ENCODE data around the gene NEURL1B. TPM values are rescaled to one million over a fixed set of nuclear protein-coding genes. Genes with fewer than 3 reads are reported as not detected.
"Not testable (repeated sequence)": the region's sequence is repeated elsewhere in the genome, so short reads cannot be mapped to it uniquely, and the experiment has no call there.

The NEURL1B gene
- total RNA-seq, 1 donor from 2014 or later: 0.05 TPM

DNA sequence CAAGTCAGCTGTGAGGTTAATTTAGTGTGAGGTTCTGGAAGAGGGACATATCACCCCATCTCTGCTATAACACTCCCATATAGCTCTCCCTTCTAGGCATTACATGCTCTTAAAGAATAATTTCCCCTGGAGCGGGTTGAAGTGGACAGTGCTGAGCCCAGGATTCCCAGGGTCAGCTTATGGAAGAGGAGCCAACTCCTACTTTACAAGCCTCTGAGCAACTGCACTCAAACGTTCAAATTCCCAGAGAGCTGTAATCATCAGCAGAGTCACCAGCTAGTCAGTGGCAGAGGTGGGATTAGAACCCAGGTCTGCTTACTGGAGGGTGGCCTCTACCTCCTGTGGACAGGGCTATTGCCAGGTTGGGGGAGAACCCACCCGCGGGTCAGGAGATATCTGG is 1.4 kb downstream of the NEURL1B start:
- no peak for DNase-seq (ENCODE audit: low spot score)
- intact Hi-C loops (cut with micrococcal nuclease): loop anchor here (5.0 kb wide), 1 partner anchor 55 kb away; no protein-coding TSS in a partner anchor
- no peaks in the 10 kb centered on the region for H3K36me3 Mint-ChIP-seq (ENCODE audit: low read depth)
- peaks cover 52% of the 10 kb centered on the region for H3K27me3 Mint-ChIP-seq (ENCODE audit: insufficient read depth)
- H3K9me3 Mint-ChIP-seq: no peaks in the 10 kb centered on the region
- no peak overlapping the region for H3K4me3 Mint-ChIP-seq
- H3K27ac Mint-ChIP-seq: no peak overlapping the region
- H3K4me1 Mint-ChIP-seq (ENCODE audit: low read depth): peaks cover 7% of the 10 kb centered on the region

DNA sequence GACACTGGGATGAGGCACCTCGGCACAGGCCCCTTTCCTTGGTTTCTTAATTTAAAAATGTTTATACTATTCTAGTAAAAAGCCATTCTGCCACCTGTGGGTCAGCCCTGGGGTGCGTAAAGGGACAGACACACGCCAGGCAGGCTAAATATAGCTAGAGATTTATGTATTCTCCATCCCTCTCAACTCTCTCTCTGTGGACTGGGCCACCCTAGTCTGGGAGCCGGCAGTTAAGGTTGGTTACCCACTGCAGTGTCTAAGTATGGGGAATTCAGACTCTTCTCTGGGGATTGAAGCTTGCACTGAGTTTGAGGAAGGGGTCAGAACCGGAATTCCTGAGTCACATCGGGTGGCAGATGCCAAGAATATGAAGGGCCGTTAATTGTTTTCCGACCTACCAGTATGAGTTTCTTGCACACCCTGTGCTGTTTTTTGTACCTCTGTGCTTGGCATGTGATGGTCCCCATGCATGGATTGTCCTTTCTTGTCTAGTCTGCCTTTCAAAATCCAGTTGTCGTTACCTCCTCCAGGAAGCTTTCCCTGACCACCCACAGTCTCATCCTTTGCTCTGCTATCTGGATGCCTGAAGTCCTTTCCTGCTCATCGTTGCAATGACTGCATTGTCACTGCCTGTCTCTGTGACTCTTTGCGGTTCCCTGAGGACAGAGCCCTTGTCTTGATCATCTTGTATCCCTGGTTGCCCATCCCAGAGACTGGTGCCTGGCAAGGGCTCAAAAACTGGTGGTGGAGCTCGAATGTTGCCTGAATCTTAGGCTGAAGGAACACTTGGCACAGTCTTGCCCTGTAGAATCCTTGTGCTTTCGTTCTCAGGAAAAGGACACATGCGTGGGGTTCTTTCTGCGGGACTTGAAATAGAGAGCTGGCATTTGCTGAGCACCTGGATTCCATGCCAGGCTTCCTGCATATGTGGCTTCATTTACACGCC is 2.1 kb downstream of the NEURL1B start:
- H3K4me3 Mint-ChIP-seq: peak overlapping the region; percentile 13
- intact Hi-C loops (cut with micrococcal nuclease): loop anchor here (5.0 kb wide), 1 partner anchor 54 kb away; no protein-coding TSS in a partner anchor
- no peaks in the 10 kb centered on the region for H3K36me3 Mint-ChIP-seq (ENCODE audit: low read depth)
- no peak overlapping the region for H3K27ac Mint-ChIP-seq
- peaks cover 7% of the 10 kb centered on the region for H3K4me1 Mint-ChIP-seq (ENCODE audit: low read depth)
- no peaks in the 10 kb centered on the region for H3K9me3 Mint-ChIP-seq
- no peak for DNase-seq (ENCODE audit: low spot score)
- peaks cover 50% of the 10 kb centered on the region for H3K27me3 Mint-ChIP-seq (ENCODE audit: insufficient read depth)

DNA sequence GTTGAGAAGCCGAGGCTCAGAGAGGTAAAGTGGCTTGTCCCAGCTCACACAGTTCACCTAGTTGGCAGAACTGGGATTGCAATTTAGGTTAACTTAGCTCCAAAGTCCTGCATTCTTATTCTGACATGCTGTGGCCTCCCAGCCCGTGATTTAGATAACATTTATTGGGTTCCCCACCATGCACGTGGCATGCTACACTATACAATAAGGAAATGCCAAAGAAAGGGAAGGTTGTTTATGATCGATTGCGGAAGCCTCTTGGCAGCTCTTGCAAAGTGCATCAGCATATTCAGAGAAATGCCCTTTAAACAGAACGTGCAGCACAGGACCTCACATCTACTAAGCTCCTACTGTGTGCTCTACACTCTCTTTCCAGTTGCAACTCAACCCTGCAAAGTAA is 3.2 kb downstream of the NEURL1B start:
- DNase-seq (ENCODE audit: low spot score): no peak
- Mint-ChIP-seq H3K4me3 (no peak overlapping the region), H3K9me3 (no peaks in the 10 kb centered on the region), H3K27me3 (ENCODE audit: insufficient read depth) (peaks cover 51% of the 10 kb centered on the region), H3K36me3 (ENCODE audit: low read depth) (no peaks in the 10 kb centered on the region), H3K27ac (no peak overlapping the region), H3K4me1 (ENCODE audit: low read depth) (peaks cover 7% of the 10 kb centered on the region)
- intact Hi-C loops (cut with micrococcal nuclease): loop anchor here (5.0 kb wide), 1 partner anchor 53 kb away; no protein-coding TSS in a partner anchor

DNA sequence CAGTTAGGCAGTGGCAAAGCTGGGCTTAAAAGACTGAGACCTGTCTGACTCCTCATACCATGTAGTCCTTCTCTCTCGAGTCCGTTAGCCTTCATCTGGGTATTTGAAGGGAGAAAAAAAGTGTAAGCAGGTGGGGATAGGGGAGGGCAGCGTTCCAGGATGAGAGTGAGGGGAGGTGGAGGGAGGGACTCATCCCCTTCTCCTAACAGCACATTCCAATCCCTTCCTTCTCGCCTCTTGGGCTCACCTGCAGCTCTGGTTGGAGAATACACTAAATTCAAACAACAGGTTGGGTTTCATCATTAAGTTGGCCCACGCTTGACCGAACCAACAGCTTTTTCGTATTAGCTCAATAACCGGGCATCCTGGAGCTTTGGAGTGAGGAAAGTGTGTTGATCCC is 3.6 kb downstream of the NEURL1B start:
- Mint-ChIP-seq H3K36me3 (ENCODE audit: low read depth) (no peaks in the 10 kb centered on the region), H3K4me1 (ENCODE audit: low read depth) (peaks cover 7% of the 10 kb centered on the region), H3K4me3 (no peak overlapping the region), H3K9me3 (no peaks in the 10 kb centered on the region), H3K27me3 (ENCODE audit: insufficient read depth) (peaks cover 51% of the 10 kb centered on the region), H3K27ac (no peak overlapping the region)
- no peak for DNase-seq (ENCODE audit: low spot score)
- intact Hi-C loops (cut with micrococcal nuclease): loop anchor here (5.0 kb wide), 1 partner anchor 53 kb away; no protein-coding TSS in a partner anchor

DNA sequence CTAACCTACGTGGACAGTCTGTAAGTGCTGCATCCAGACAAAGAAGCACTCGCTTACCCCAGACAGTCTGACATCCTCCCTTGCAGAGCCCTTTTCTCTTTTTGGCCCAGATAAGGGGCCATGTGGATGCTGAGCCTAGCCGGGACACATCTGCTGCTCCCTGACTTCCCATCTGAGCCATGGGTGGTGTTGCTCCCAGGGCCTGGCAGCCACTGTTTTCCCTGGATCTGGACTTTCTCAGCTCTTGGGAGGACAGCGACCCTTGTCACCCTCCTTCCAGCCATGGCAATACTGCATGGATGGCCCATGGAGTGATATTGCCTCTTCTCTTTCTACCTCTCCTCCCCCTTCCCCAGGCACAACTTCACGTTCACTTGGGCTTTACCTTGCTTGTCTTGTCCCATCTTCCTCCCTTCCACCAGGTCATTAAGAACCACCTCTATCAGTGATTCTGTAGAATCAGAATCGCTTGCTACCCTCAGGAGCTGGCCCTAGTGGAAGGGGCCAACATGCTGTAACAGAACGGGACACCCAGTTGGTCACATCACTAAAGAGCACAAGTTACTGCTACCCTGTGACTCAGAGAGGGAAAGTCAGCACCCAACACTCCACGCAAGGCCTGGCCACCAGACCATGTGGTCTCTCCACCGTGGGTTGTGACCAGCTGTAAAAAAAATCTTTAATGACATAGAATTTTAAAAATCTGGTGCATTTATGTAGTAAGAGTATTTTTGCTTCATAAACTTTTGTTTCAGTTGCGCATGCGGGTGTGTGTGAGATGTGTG is 4.4 kb downstream of the NEURL1B start:
- no peak for DNase-seq (ENCODE audit: low spot score)
- Mint-ChIP-seq H3K36me3 (ENCODE audit: low read depth) (no peaks in the 10 kb centered on the region), H3K4me3 (no peak overlapping the region), H3K27ac (no peak overlapping the region), H3K27me3 (ENCODE audit: insufficient read depth) (peaks cover 43% of the 10 kb centered on the region), H3K4me1 (ENCODE audit: low read depth) (peaks cover 2% of the 10 kb centered on the region), H3K9me3 (no peaks in the 10 kb centered on the region)
- intact Hi-C loops (cut with micrococcal nuclease): no loop called here

DNA sequence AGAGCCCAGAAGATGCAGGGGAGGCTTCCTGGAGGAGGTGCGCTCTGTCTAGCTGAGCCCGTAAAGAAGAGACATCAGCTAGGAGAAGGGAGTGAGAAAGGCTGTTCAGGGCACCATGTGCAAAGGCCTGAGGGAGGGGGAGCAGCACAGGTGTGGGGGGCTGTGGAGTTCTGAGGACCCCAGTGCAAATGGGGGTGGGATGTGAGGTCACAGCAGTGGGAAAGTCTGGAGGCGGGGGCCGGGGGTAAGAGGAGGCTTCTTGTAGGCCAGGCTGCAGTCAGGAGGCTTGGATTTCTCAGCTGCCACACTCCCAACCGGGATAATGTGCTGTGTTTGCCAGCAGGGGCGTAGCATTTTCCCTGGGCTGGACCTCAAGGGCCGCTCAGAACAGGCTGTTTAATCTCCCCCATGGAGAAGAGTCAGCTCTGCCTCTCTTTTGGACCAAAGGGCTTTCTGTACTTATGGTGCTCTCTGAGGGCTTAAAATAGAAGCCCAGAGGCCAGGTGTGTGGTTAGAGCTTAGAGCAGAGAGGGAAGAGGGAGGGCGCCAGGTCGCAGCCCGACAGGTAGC is 5.7 kb downstream of the NEURL1B start:
- DNase-seq (ENCODE audit: low spot score): no peak
- Mint-ChIP-seq H3K36me3 (ENCODE audit: low read depth) (no peaks in the 10 kb centered on the region), H3K4me3 (no peak overlapping the region), H3K27me3 (ENCODE audit: insufficient read depth) (peaks cover 37% of the 10 kb centered on the region), H3K9me3 (no peaks in the 10 kb centered on the region), H3K27ac (no peak overlapping the region), H3K4me1 (ENCODE audit: low read depth) (no peaks in the 10 kb centered on the region)
- intact Hi-C loops (cut with micrococcal nuclease): no loop called here

DNA sequence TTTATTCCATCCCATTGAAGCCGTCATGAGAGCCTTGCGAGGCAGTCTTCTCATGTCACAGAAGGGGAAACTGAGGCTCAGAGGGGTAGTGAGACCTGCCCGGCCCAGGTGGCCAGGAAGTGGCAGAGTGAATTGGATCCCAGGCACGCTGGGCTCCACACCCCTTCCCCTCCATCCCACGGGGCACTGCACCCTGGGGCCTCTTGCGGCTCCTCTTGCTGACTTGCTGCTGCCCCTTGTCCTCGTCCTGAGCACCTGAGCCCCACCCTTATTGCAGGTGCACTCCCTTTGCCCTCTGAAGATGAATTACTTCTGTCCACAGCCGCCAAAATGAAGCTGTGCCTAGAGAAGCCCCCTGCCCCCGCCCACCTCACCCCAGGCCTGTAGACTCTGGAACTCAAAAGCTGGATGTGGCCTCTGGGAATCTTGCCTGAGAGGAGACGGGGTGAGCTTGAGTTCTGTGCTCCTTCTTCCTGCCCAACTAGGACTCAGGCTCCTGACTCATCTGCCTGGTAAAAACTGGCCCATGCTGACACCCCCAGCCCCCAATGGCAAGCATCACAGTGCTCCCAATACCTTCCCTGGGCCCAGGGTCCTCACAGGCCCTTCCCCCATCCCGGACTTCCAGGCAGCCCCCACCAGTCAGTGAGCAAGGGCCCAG is 6.4 kb downstream of the NEURL1B start:
- Mint-ChIP-seq H3K4me1 (ENCODE audit: low read depth) (no peaks in the 10 kb centered on the region), H3K36me3 (ENCODE audit: low read depth) (no peaks in the 10 kb centered on the region), H3K4me3 (no peak overlapping the region), H3K27me3 (ENCODE audit: insufficient read depth) (peaks cover 30% of the 10 kb centered on the region), H3K9me3 (no peaks in the 10 kb centered on the region), H3K27ac (no peak overlapping the region)
- intact Hi-C loops (cut with micrococcal nuclease): no loop called here
- no peak for DNase-seq (ENCODE audit: low spot score)

DNA sequence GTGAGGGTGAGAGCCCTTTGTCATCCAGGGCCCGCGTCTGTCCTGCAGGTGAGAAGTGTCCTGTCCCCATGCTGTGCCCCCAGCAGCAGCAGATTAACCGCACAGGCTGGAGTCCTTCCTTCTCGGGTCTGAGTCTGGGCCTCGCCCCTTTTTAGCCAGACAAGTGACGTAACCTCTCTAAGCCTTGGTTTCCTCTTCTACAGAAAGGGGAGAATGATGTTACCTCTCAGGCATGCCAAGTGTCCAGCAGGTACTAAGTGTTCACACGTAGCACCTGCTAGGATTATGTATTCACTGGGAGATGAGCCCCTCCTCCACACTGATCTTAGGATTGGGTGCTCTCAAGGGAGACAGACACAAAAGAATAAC is 6.9 kb downstream of the NEURL1B start:
- intact Hi-C loops (cut with micrococcal nuclease): no loop called here
- H3K36me3 Mint-ChIP-seq (ENCODE audit: low read depth): no peaks in the 10 kb centered on the region
- no peak overlapping the region for H3K4me3 Mint-ChIP-seq
- H3K9me3 Mint-ChIP-seq: no peaks in the 10 kb centered on the region
- no peak overlapping the region for H3K27ac Mint-ChIP-seq
- no peak for DNase-seq (ENCODE audit: low spot score)
- peaks cover 27% of the 10 kb centered on the region for H3K27me3 Mint-ChIP-seq (ENCODE audit: insufficient read depth)
- no peaks in the 10 kb centered on the region for H3K4me1 Mint-ChIP-seq (ENCODE audit: low read depth)

DNA sequence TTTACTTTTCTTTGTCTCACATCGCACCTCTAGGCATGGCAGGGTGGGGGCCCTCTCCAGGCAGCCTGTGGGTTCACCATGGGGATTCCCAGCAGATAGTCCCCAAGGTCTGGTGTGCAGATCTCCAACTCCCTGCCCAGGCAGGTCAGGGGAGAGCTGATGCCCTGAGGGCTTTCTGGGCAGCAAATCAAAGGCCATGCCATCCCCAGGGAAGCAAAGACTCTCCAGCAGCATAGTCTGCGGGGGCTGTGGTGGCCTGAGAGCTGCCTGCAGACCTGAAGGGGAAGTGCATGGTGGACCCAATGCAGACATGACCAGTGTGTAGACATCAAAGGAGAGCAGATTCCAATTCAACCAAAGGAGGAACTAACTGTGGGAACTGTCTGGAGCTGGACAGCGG is 7.7 kb downstream of the NEURL1B start:
- Mint-ChIP-seq H3K4me3 (no peak overlapping the region), H3K36me3 (ENCODE audit: low read depth) (no peaks in the 10 kb centered on the region), H3K27ac (no peak overlapping the region), H3K27me3 (ENCODE audit: insufficient read depth) (peaks cover 20% of the 10 kb centered on the region), H3K9me3 (no peaks in the 10 kb centered on the region), H3K4me1 (ENCODE audit: low read depth) (no peaks in the 10 kb centered on the region)
- intact Hi-C loops (cut with micrococcal nuclease): no loop called here
- DNase-seq (ENCODE audit: low spot score): no peak

DNA sequence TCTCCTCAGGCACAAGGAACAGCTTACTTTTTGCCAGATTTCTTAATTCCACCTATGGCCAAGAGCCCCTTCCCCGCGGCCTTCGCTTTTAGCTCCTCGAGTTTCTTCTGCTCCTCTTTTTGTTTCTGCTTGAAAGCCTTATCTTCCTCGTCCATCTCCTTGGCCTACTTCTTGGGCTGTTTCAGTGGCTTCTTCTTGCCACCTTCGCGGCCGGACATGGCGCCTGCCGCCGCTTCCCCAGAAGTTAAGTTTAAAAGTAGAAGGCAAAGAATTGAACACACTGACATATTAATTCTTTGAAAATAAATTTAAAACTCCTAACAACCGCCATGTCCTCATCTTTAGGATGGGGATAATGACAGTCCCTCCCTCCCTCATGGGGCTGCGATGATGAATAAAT is 15.4 kb downstream of the NEURL1B start:
- H3K4me3 Mint-ChIP-seq; H3K36me3 Mint-ChIP-seq (ENCODE audit: low read depth); H3K27me3 Mint-ChIP-seq (ENCODE audit: insufficient read depth); H3K27ac Mint-ChIP-seq; H3K4me1 Mint-ChIP-seq (ENCODE audit: low read depth); intact Hi-C loops (cut with micrococcal nuclease); DNase-seq (ENCODE audit: low spot score): not testable (repeated sequence)
- peaks cover 14% of the 10 kb centered on the region for H3K9me3 Mint-ChIP-seq

DNA sequence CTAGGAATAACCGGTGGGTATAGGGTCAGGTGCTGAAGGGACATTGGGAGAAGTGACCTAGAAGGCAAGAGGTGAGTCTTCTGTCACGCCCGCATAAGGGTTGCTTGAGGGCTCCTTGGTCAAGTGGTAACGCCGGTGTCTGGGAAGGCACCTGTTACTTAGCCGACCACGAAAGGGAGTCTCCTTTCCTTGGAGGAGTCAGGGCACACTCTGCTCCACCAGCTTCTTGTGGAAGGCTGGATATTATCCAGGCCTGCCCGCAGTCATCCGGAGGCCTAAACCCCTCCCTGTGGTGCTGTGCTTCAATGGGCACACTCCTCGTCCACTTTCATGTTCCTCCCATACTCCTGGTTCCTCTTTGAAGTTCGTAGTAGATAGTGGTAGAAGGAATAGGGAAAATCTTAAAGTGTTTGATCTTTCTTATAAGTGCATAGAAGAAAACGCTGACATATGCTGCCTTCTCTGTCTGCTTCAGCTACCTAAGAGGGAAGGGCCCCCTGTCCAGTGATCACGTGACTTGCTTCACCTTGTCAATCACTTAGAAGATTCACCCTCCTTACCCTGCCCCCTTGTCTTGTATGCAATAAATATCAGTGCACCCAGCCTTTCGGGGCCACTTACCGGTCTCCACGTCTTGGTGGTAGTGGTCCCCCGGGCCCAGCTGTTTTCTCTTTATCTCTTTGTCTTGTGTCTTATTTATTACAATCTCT is 16.6 kb downstream of the NEURL1B start:
- H3K27me3 Mint-ChIP-seq (ENCODE audit: insufficient read depth); H3K4me3 Mint-ChIP-seq; H3K36me3 Mint-ChIP-seq (ENCODE audit: low read depth); DNase-seq (ENCODE audit: low spot score); H3K4me1 Mint-ChIP-seq (ENCODE audit: low read depth); H3K27ac Mint-ChIP-seq; intact Hi-C loops (cut with micrococcal nuclease): not testable (repeated sequence)
- H3K9me3 Mint-ChIP-seq: peaks cover 14% of the 10 kb centered on the region

DNA sequence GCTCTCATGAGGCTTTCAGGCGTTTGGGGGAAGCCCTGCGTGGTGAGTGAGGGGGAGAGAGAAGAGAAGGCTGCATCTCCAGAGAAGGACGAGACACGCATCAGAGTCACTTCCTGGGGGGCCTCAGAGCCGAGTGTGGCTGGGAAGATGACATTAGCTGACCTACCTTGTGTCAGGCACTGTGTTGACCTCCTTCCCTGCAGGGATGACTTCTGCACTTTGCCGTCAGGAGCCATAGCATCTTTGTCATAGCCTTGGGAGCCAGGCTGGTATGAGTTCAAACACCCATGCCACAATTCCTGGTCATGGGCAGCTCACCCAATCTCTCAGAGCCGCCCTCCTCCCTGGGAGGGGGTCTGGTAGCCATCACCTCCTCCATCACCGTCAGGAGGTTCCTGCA is 17.3 kb downstream of the NEURL1B start:
- no peaks in the 10 kb centered on the region for H3K4me1 Mint-ChIP-seq (ENCODE audit: low read depth)
- H3K4me3 Mint-ChIP-seq: no peak overlapping the region
- H3K27me3 Mint-ChIP-seq (ENCODE audit: insufficient read depth): no peaks in the 10 kb centered on the region
- H3K9me3 Mint-ChIP-seq: peaks cover 14% of the 10 kb centered on the region
- no peak overlapping the region for H3K27ac Mint-ChIP-seq
- intact Hi-C loops (cut with micrococcal nuclease): no loop called here
- H3K36me3 Mint-ChIP-seq (ENCODE audit: low read depth): peaks cover 3% of the 10 kb centered on the region
- DNase-seq (ENCODE audit: low spot score): no peak
